ENCODE measurements around the gene TXLNB. TPM values are rescaled to one million over a fixed set of nuclear protein-coding genes. Genes with fewer than 3 reads are reported as not detected.

TXLNB gene
- total and polyA plus RNA-seq, 2 of the 4 experiments (the other 2 are of a cell fraction) = under 0.01 to 0.05 TPM

GRCh38 chr6:139249395-139249794, 42.4 kb downstream of the TXLNB start:
- Histone ChIP-seq H2AFZ (replicated peaks; ENCODE audit: low read length, poor library complexity) (no peak overlapping the region), H3K14ac (replicated peaks; ENCODE audit: low read depth, low read length) (no peak overlapping the region), H3K36me3 (ENCODE audit: control insufficient read depth, insufficient read depth, low read length) (no peaks in the 10 kb centered on the region), H3K23ac (ENCODE audit: low read depth, low read length) (no peak overlapping the region), H2AK9ac (replicated peaks; ENCODE audit: low read depth, low read length, poor library complexity) (no peak overlapping the region), H3K56ac (ENCODE audit: extremely low read depth, insufficient read depth, low read length) (no peak overlapping the region), H3K4ac (ENCODE audit: low read depth, low read length) (no peak overlapping the region), H4K5ac (ENCODE audit: low read depth, low read length) (no peak overlapping the region), H3K4me3 (ENCODE audit: insufficient read depth, low read depth, low read length) (no peak overlapping the region), H3K9me1 (ENCODE audit: insufficient read depth, low read length) (no peaks in the 10 kb centered on the region), H3K27me3 (ENCODE audit: control insufficient read depth, insufficient read depth, low read length) (peaks cover 4% of the 10 kb centered on the region), H2AK5ac (ENCODE audit: low read depth, low read length) (no peak overlapping the region), H3K27ac (ENCODE audit: insufficient read depth, low read length) (no peak overlapping the region), H4K8ac (ENCODE audit: low read depth in 2 of 2, low read length in 2 of 2) (no peak overlapping the region), H3K4me2 (ENCODE audit: low read depth, low read length) (no peak overlapping the region), H3K9me3 (ENCODE audit: control insufficient read depth, insufficient read depth, low read length) (no peaks in the 10 kb centered on the region), H3K79me1 (ENCODE audit: low read depth in 1 of 2, low read length in 2 of 2) (no peaks in the 10 kb centered on the region), H2BK20ac (ENCODE audit: low read depth, low read length) (no peak overlapping the region), H3K4me1 (ENCODE audit: control insufficient read depth, insufficient read depth, low read length) (peaks cover 4% of the 10 kb centered on the region; the same call in 1 of the 2 replicates), H2BK5ac (ENCODE audit: low read depth, low read length, poor library complexity, severe bottlenecking) (no peak overlapping the region), H2BK15ac (ENCODE audit: low read depth, low read length) (no peak overlapping the region), H2BK120ac (ENCODE audit: low read depth, low read length) (no peak overlapping the region), H3K18ac (ENCODE audit: low read depth, low read length) (no peak overlapping the region), H4K20me1 (ENCODE audit: insufficient read depth, low read length) (no peaks in the 10 kb centered on the region), H4K91ac (ENCODE audit: insufficient read depth, low read depth, low read length) (no peak overlapping the region), H3K9ac (ENCODE audit: low read depth, low read length) (no peak overlapping the region)
- TF ChIP-seq, protein P1, sequence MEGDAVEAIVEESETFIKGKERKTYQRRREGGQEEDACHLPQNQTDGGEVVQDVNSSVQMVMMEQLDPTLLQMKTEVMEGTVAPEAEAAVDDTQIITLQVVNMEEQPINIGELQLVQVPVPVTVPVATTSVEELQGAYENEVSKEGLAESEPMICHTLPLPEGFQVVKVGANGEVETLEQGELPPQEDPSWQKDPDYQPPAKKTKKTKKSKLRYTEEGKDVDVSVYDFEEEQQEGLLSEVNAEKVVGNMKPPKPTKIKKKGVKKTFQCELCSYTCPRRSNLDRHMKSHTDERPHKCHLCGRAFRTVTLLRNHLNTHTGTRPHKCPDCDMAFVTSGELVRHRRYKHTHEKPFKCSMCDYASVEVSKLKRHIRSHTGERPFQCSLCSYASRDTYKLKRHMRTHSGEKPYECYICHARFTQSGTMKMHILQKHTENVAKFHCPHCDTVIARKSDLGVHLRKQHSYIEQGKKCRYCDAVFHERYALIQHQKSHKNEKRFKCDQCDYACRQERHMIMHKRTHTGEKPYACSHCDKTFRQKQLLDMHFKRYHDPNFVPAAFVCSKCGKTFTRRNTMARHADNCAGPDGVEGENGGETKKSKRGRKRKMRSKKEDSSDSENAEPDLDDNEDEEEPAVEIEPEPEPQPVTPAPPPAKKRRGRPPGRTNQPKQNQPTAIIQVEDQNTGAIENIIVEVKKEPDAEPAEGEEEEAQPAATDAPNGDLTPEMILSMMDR (conservative IDR thresholded peaks at IDR 0.05; ENCODE audit: low read depth, low read length) = no peak
- TF ChIP-seq POLR2A (IDR thresholded peaks at IDR 0.05; ENCODE audit: low read depth, low read length) (no peak), RAD21 (IDR thresholded peaks at IDR 0.05; ENCODE audit: low read length) (no peak), NFE2L2 (IDR thresholded peaks at IDR 0.05; ENCODE audit: low read depth, low read length) (no peak), CEBPB (IDR thresholded peaks at IDR 0.05; ENCODE audit: low read depth, low read length) (no peak), FOS (IDR thresholded peaks at IDR 0.05; ENCODE audit: low read depth, low read length) (no peak), MAFK (IDR thresholded peaks at IDR 0.05; ENCODE audit: low read depth, low read length) (no peak), RCOR1 (IDR thresholded peaks at IDR 0.05; ENCODE audit: insufficient replicate concordance, low read length) (no peak), SMC3 (IDR thresholded peaks at IDR 0.05; ENCODE audit: low read depth, low read length) (no peak), RFX5 (IDR thresholded peaks at IDR 0.05; ENCODE audit: low read depth, low read length) (no peak)
- ATAC-seq (ENCODE audit: low read depth) (no peak), DNase-seq (no peak)
- in situ Hi-C loops (cut with MboI; ENCODE audit: low sequenced_read_pairs) = no loop called here
- dilution Hi-C loops (cut with HindIII; ENCODE audit: low sequenced_read_pairs, unreplicated experiment) = no loop called here
- intact Hi-C loops (cut with micrococcal nuclease) = no loop called here
- POLR2A ChIA-PET (ENCODE audit: unreplicated experiment) = no interaction called here
- CTCF ChIA-PET = interaction anchor here (0.6 to 1.1 kb wide), 2 partner anchors 95 to 1074 kb away, joined by 3 to 4 read pairs; no protein-coding TSS in a partner anchor
- WGBS, 2 experiments (ENCODE audit: extremely low coverage in 2 of 2, insufficient read length in 1 of 2) = no CpG with 5 or more reads among the region's 4 CpGs
- BruUV-seq (replicated peaks) = no TSS peak
